OCI-LY7 (cell line): ENCODE results near the gene RNF126. TPM values are rescaled to one million over a fixed set of nuclear protein-coding genes. Genes with fewer than 3 reads are reported as not detected.
"Not testable (repeated sequence)": the region's sequence is repeated elsewhere in the genome, so short reads cannot be mapped to it uniquely, and the experiment has no call there.

ENCODE experiments used
- BruUV-seq: library from RNA; stranded (reverse); fragments of 400-500 nt; replicated peaks from 2 replicates; lab custom pipeline; 2021; lab: Mats Ljungman, UMichigan
- CTCF ChIA-PET: fragments of 300-600 bp; sonication (Branson Sonifier 250); formaldehyde crosslinking; loops from one replicate; lab custom pipeline; 2022; ENCODE audit warnings: antibody characterized with exemption; ENCODE audit not compliant: unreplicated experiment; lab: Charles Lee
- POLR2A ChIA-PET: fragments of 300-600 bp; sonication (Branson Sonifier 250); formaldehyde crosslinking; loops from one replicate; lab custom pipeline; 2022; ENCODE audit warnings: antibody characterized with exemption; lab: Charles Lee
- DNase-seq: peaks from one replicate; pipeline ENCODE4 v3.0.0-alpha.2; 2015; ENCODE audit warnings: low spot score
- H2AFZ ChIP-seq: fragments of 200-600 bp; sonication (generic), shearing (Covaris generic); 2 replicates; pipeline ENCODE4 v1.6.1; 2014; ENCODE audit warnings: mild to moderate bottlenecking, antibody characterized with exemption, low read length, moderate library complexity
- H3K27ac ChIP-seq: fragments of 200-600 bp; sonication (generic); 2 replicates; pipeline ENCODE4 v1.5.1; 2014; ENCODE audit warnings: mixed run types, low read depth, mild to moderate bottlenecking, moderate library complexity, low read length, inconsistent platforms; ENCODE audit not compliant: poor library complexity, severe bottlenecking
- H3K36me3 ChIP-seq: fragments of 200-600 bp; sonication (generic); 2 replicates; pipeline ENCODE4 v1.6.1; 2014; ENCODE audit warnings: mild to moderate bottlenecking, antibody characterized with exemption, low read length, moderate library complexity, mixed read lengths; ENCODE audit not compliant: insufficient read depth
- H3K4me1 ChIP-seq: fragments of 200-600 bp; sonication (generic); 2 replicates; pipeline ENCODE4 v1.5.1; 2014; ENCODE audit warnings: mild to moderate bottlenecking, low read length; ENCODE audit not compliant: insufficient read depth, poor library complexity, severe bottlenecking
- H3K4me2 ChIP-seq: fragments of 200-600 bp; sonication (generic); 2 replicates; pipeline ENCODE4 v1.6.1; 2014; ENCODE audit warnings: mild to moderate bottlenecking, low read length
- H3K4me3 ChIP-seq: fragments of 200-600 bp; sonication (generic); 2 replicates; pipeline ENCODE4 v1.5.1; 2014; ENCODE audit warnings: mild to moderate bottlenecking, low read depth, low read length; ENCODE audit not compliant: poor library complexity, severe bottlenecking
- H3K79me2 ChIP-seq: fragments of 200-600 bp; sonication (generic); 2 replicates; pipeline ENCODE4 v1.6.1; 2016; ENCODE audit warnings: low read depth, mild to moderate bottlenecking, low read length, moderate library complexity, mixed read lengths; ENCODE audit not compliant: insufficient read depth
- H3K9me2 ChIP-seq: fragments of 200-600 bp; sonication (generic); 2 replicates; pipeline ENCODE4 v1.6.1; 2016; ENCODE audit warnings: mild to moderate bottlenecking, low read length, mixed read lengths; ENCODE audit not compliant: insufficient read depth
- H3K9me3 ChIP-seq: fragments of 200-600 bp; sonication (generic); 2 replicates; pipeline ENCODE4 v1.6.1; 2014; ENCODE audit warnings: mild to moderate bottlenecking, mixed run types, low read length, mixed read lengths
- H4K20me1 ChIP-seq: fragments of 200-600 bp; sonication (generic); 2 replicates; pipeline ENCODE4 v1.6.1; 2014; ENCODE audit warnings: mild to moderate bottlenecking, antibody characterized with exemption, low read length, moderate library complexity, mixed read lengths; ENCODE audit not compliant: insufficient read depth
- CTCF ChIP-seq: fragments of 200-600 bp; sonication (generic); conservative IDR thresholded peaks from 2 replicates; pipeline ENCODE4 v1.5.1; 2014; ENCODE audit warnings: mild to moderate bottlenecking, antibody characterized with exemption, low read length, moderate library complexity, mixed read lengths
- EZH2phosphoT487 ChIP-seq: fragments of 200-600 bp; sonication (generic); IDR thresholded peaks from 2 replicates; pipeline ENCODE4 v1.6.1; 2018; ENCODE audit warnings: low read depth, borderline replicate concordance, mild to moderate bottlenecking, mixed run types, antibody characterized with exemption, low read length, moderate library complexity, mixed read lengths
- intact Hi-C: fragments of 100-400 bp; cut with micrococcal nuclease; formaldehyde crosslinking; loops from one replicate; pipeline ENCODE4 v1.10.0; 2022; ENCODE audit not compliant: unreplicated experiment
- total RNA-seq, 2 experiments: library from RNA; depleted of rRNA in 1 of 2; stranded (reverse); fragments of >200 nt in 1 of 2; shearing (Covaris generic) in 1 of 2; gene quantifications; 2 replicates each; pipeline ENCODE4 v1.2.3, GENCODE V29; 2014 to 2022

RNF126 gene
- total RNA-seq, 2 experiments from 2014 or later = 98.6 to 104 TPM

DNA sequence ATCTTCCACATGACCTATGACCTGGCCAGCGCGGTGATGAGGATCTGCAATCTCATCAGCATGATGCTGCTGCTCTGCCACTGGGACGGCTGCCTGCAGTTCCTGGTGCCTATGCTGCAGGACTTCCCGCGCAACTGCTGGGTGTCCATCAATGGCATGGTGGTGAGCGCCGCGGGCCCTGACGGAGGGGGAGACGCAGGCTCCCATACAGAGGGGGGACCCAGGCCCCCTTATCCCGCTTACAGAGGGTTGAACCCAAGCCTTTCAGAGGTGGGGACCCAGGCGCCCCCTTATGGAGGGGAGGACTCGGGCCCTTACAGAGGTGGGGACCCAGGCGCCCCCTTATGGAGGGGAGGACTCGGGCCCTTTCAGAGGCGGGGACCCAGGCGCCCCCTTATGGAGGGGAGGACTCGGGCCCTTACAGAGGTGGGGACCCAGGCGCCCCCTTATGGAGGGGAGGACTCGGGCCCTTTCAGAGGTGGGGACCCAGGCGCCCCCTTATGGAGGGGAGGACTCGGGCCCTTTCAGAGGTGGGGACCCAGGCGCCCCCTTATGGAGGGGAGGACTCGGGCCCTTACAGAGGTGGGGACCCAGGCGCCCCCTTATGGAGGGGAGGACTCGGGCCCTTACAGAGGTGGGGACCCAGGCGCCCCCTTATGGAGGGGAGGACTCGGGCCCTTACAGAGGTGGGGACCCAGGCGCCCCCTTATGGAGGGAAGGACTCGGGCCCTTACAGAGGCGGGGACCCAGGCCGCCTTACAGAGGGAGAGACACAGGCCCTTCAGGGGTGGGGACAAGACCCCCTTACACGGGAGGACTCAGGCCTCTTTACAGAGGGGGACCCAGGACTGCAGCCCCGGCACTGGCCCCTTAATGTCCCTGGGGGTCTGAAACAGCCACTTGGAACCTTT, 57.7 kb downstream of the RNF126 start:
- H3K4me3 ChIP-seq = peak overlapping the region; percentile 56
- H3K9me3 ChIP-seq, H4K20me1 ChIP-seq, H3K79me2 ChIP-seq, POLR2A ChIA-PET, CTCF ChIA-PET, BruUV-seq, H3K9me2 ChIP-seq, H3K36me3 ChIP-seq: not testable (repeated sequence)
- intact Hi-C loops = loop anchor here (2.0 kb wide), 2 partner anchors 27 to 55 kb away; partner anchors contain the start of gene POLRMT
- DNase-seq = peak; percentile 80
- H3K4me1 ChIP-seq = peaks cover 13% of the 10 kb centered on the region
- peak overlapping the region; percentile 46; the same call in 1 of the 2 replicates for H3K4me2 ChIP-seq
- H2AFZ ChIP-seq = 0 out of 2 replicates have a peak overlapping the region, but pooled peaks have one; percentile 33
- peak overlapping the region; percentile 71 for H3K27ac ChIP-seq
- TF ChIP-seq CTCF = peak; percentile 96

- BruUV-seq = no TSS peak
- peak; percentile 89 for DNase-seq
- no peak overlapping the region for H3K4me2 ChIP-seq
- no peaks in the 10 kb centered on the region for H3K9me3 ChIP-seq
- peaks cover 1% of the 10 kb centered on the region; the same call in 1 of the 2 replicates for H3K36me3 ChIP-seq
- H3K9me2 ChIP-seq = no peaks in the 10 kb centered on the region
- intact Hi-C loops = loop anchor here (2.0 kb wide), 2 partner anchors 28 to 56 kb away; partner anchors contain the start of gene POLRMT
- TF ChIP-seq EZH2phosphoT487 = no peak
- TF ChIP-seq CTCF = no peak
- no peak overlapping the region for H2AFZ ChIP-seq
- peaks cover 5% of the 10 kb centered on the region for H3K4me1 ChIP-seq
- no peaks in the 10 kb centered on the region for H3K79me2 ChIP-seq
- H4K20me1 ChIP-seq = no peaks in the 10 kb centered on the region
- CTCF ChIA-PET = interaction anchor here (0.5 to 0.6 kb wide), 2 partner anchors 273 to 278 kb away, joined by 3 to 4 read pairs; no protein-coding TSS in a partner anchor
- no peak overlapping the region for H3K27ac ChIP-seq
- H3K4me3 ChIP-seq = no peak overlapping the region
- POLR2A ChIA-PET = interaction anchor here (0.6 to 0.7 kb wide), 2 partner anchors 233 to 344 kb away, joined by 3 to 6 read pairs; no protein-coding TSS in a partner anchor
These were observed 58.7 kb downstream of the RNF126 start for GRCh38 chr19:604355-604754.

DNA sequence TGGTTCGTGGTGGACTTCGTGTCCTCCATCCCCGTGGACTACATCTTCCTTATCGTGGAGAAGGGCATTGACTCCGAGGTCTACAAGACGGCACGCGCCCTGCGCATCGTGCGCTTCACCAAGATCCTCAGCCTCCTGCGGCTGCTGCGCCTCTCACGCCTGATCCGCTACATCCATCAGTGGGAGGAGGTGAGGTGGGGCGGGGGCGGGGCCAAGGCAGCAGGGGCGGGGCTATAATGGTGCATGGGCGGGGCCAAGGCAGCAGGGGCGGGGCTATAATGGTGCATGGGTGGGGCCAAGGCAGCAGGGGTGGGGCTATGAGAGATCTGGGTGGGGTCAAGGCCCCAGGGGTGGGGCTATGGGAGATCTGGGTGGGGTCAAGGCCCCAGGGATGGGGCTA, 59.2 kb downstream of the RNF126 start:
- intact Hi-C loops = loop anchor here (2.0 kb wide), 2 partner anchors 29 to 57 kb away; partner anchors contain the start of gene POLRMT
- H3K27ac ChIP-seq, H3K79me2 ChIP-seq, BruUV-seq, H2AFZ ChIP-seq, H3K4me3 ChIP-seq, H3K9me2 ChIP-seq, H3K9me3 ChIP-seq, H3K4me1 ChIP-seq, H3K4me2 ChIP-seq, H3K36me3 ChIP-seq, H4K20me1 ChIP-seq, CTCF ChIA-PET: not testable (repeated sequence)
- POLR2A ChIA-PET = interaction anchor here (0.6 to 0.7 kb wide), 2 partner anchors 233 to 345 kb away, joined by 3 to 6 read pairs; no protein-coding TSS in a partner anchor
- DNase-seq = peak; percentile 28

GRCh38 chr19:603302-603639, 59.7 kb downstream of the RNF126 start:
- CTCF ChIA-PET, BruUV-seq, H3K79me2 ChIP-seq, POLR2A ChIA-PET, intact Hi-C loops, H3K4me2 ChIP-seq, H4K20me1 ChIP-seq, H3K36me3 ChIP-seq, H2AFZ ChIP-seq, H3K4me1 ChIP-seq, H3K9me2 ChIP-seq, H3K27ac ChIP-seq, H3K4me3 ChIP-seq, H3K9me3 ChIP-seq, DNase-seq: not testable (repeated sequence)
